Fibroblast of skin of right biceps (primary cell): ENCODE results near the gene EIF3B.
"Not testable (repeated sequence)": the region's sequence is repeated elsewhere in the genome, so short reads cannot be mapped to it uniquely, and the experiment has no call there.

ENCODE experiments used
- DNase-seq: peaks from one replicate; pipeline ENCODE4 v3.0.0-alpha.2; 2013

EIF3B gene

DNA sequence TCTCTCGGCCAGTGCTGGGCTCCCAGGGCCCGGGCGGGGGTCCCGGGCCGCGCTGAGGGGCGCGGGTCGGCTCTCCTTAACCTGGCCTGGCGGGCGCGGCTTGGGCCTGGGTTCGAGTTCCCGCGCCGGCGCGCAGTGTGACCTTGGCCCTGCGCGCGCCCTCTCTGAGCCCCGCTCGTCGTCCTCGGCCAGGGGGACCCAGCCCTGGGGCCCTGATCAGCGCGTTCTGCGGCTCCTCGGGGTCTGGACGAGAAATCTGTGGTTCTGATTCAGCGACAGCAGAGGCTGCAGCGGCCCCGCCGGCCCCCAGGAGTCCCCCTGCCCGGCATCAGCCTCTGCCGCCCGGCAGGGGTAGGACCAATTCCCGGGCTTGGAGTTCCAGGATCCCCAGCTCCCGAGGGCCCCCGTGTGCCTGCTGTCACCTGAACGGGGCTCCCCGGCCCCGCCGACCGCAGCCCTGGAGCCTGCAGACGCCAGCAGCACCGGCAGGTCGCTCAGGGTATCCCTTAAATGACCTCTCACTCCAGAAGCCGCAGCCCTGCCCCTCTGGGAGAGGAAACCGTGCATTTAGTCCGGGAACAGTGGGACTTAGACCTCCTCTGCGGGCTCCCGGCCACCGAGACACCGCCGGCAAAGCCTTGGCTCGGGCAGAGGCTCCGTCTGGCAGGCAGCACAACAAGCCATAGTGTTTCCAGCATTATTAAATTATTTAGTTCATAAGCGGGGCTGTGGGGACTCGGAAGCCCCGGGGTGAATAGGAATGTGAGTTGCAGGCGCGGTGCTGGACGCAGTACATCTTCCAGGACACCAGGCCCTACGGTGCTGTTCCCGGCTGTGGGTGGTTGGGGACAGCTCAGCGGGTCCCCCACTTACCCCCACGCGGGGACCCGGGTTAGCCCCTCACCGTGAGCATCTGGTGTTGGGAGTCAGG is 49.4 kb downstream of the EIF3B start:
- peak; percentile 41 for DNase-seq

GRCh38 chr7:2404714-2405119 is 50.1 kb downstream of the EIF3B start:
- DNase-seq: no peak

DNA sequence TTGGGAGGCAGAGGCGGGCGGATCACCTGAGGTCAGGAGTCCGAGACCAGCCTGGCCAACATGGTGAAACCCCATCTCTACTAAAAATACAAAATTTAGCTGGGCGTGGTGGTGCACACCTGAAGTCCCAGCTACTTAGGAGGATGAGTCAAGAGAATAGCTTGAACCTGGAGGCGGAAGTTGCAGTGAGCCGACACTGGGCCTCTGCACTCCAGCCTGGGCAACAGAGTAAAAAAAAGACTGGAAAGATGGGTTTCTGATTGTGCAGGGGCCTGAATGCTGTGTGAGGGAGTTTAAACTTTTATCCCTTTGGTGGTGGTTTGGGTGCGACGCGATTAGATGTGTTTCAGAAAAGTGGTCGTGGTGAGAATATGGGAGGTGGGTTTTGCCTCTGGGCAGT is 50.6 kb downstream of the EIF3B start:
- DNase-seq: no peak

DNA sequence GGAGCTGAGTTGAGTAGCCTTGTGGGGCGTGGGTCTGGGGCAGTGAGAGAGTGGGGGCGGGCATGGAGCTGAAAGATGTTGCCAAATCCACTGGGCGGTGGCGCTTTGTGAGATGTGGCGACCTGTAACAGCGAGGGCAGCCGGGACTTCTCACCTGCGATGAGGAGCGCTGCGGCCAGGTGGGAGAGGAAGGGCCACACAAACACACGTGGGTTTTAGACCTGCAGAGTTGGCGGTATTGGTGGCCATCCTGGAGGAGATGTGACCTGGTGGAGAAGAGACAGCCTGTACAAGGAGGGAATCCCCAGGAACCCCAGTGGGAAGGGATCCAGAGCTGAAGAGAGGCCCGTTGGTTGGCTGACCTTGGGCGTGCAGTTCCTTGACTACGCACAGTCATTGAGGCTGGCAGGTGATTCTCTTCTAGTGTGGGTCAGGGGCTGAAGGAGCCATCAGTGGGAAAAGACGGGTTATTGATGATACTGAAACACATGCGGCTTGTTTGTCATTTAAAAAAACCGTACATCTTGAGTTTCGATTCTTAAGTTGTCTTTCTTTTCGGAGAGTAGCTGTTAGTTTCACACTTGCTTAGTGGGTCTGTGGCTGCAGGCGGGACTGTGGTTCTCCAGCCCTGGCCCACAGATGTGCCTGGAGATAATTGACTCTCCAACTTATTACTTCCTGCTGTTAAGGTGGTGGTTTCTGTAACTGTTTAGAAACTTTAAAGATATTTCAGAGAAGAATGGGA is 51.1 kb downstream of the EIF3B start:
- DNase-seq: no peak

- DNase-seq: no peak
Measured at GRCh38 chr7:2409745-2410414, 55.3 kb downstream of the EIF3B start.

GRCh38 chr7:2411049-2411448 is 56.4 kb downstream of the EIF3B start:
- no peak for DNase-seq

- DNase-seq: no peak
Measured at GRCh38 chr7:2411815-2412586, 57.4 kb downstream of the EIF3B start.

DNA sequence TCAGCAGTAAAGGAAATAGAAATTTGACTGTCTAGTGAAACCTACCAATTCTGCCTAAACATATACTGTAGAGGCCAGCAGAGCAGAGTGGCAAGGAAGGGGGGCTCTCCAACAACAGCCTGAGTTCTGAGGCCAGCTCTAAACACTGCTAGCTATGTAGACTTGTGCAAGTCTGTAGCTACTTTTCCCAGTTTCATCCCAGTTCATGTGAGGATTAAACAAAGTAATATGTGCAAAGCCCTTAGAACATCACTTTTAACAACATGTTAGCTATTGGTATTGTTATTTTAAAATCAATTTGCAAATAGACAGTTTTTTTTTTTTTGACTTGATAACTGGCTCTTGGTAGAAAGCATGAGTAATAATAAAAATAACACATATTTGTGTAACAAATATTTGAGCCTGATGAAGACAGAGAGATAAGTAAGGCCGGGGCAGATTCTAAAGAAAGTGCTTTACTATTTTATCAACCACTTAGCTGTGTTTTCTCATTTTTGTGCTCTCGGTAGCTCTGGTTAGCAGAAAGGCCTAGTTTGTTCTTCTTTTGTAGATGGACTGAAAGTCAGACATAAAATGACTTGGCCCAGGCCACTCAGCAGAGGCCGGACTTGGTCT is 58.1 kb downstream of the EIF3B start:
- DNase-seq: no peak

DNA sequence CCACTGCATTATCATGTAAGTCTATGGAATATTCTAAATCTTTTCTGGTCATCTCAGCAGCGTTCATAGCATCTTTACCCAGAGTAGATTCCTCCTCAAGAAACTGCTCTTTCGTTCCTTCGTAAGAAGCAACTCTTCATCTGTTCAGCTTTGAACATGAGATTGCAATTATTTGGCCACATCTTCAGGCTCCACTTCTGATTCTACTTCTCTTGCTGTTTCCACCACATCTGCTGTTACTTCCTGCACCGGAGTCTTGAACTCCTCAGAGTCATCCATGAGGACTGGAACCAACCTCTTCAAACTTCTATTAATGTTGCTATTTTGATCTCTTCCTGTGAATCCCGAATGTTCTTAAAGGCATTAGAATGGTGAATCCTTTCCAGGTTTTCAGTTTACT is 61.4 kb downstream of the EIF3B start:
- no peak for DNase-seq

- DNase-seq: no peak
Measured at GRCh38 chr7:2416650-2417049, 62.0 kb downstream of the EIF3B start.

- DNase-seq: not testable (repeated sequence)
Measured at GRCh38 chr7:2417178-2417577, 62.6 kb downstream of the EIF3B start.

DNA sequence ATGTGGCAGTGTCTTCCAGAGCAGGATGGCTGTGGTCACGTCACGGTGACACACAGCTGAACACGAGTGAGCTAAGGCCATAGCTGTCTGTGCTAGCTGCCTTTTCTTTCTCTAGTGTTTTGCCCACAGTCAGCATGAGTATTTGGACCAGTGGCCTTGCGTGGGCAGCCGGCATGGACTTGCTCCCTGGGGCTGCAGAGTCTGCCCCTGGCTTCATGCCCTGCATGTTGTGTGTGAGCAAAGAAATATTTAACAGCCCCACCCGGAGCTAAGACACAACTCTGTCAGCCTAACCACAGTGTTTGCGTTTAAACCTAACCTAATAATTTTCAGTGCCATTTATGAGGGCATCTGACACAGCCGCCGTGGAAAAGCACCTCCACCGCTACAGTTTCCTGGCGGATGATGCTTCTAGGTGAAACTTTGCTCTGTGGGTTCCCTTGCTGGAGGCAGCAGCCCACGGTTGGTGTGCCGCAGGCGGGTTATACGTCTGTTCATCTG is 63.4 kb downstream of the EIF3B start:
- DNase-seq: peak; percentile 23

GRCh38 chr7:2420216-2420933 is 65.7 kb downstream of the EIF3B start:
- no peak for DNase-seq

- DNase-seq: no peak
Measured at GRCh38 chr7:2421943-2422310, 67.3 kb downstream of the EIF3B start.

- no peak for DNase-seq
Measured at GRCh38 chr7:2425749-2426148, 71.1 kb downstream of the EIF3B start.
